IMR-90 (cell line): ENCODE data around the gene NAV2. TPM values are rescaled to one million over a fixed set of nuclear protein-coding genes. Genes with fewer than 3 reads are reported as not detected.

Source experiments
- ATAC-seq: fragments of 200-7000 bp; cut with Tn5 transposase; 2 replicates; pipeline ENCODE4 v1.9.1; 2020; ENCODE audit warnings: low read depth, mild to moderate bottlenecking, moderate library complexity
- BruUV-seq: library from RNA; stranded (reverse); fragments of 400-500 nt; replicated peaks from 2 replicates; lab custom pipeline; 2021; lab: Mats Ljungman, UMichigan
- CTCF ChIA-PET: fragments of 300-600 bp; formaldehyde crosslinking; extraction: SDS; loops from one replicate; lab custom pipeline; 2021; ENCODE audit warnings: antibody characterized with exemption; lab: Yijun Ruan, JAX
- POLR2A ChIA-PET: fragments of 300-600 bp; sonication (Branson Sonifier 250); formaldehyde crosslinking; loops from one replicate; lab custom pipeline; 2022; ENCODE audit warnings: antibody characterized with exemption; ENCODE audit not compliant: unreplicated experiment; lab: Charles Lee
- DNase-seq: peaks from one replicate; pipeline ENCODE4 v3.0.0; 2013
- H2AFZ ChIP-seq: replicated peaks from 2 replicates; pipeline ENCODE3; 2013; ENCODE audit warnings: low read length, mild to moderate bottlenecking; ENCODE audit not compliant: poor library complexity
- H2AK5ac ChIP-seq: 2 replicates; pipeline ENCODE4 v1.6.1; 2013; ENCODE audit warnings: low read depth, low read length, inconsistent platforms
- H2AK9ac ChIP-seq: replicated peaks from 2 replicates; pipeline ENCODE3; 2013; ENCODE audit warnings: mild to moderate bottlenecking, low read depth, low read length, moderate library complexity; ENCODE audit not compliant: poor library complexity
- H2BK120ac ChIP-seq: 2 replicates; pipeline ENCODE4 v1.6.1; 2013; ENCODE audit warnings: low read depth, low read length, inconsistent platforms
- H2BK15ac ChIP-seq: 3 replicates; pipeline ENCODE4 v1.6.1; 2013; ENCODE audit warnings: low read depth, low read length, inconsistent platforms
- H2BK20ac ChIP-seq: 2 replicates; pipeline ENCODE4 v1.6.1; 2013; ENCODE audit warnings: low read depth, mild to moderate bottlenecking, inconsistent platforms, low read length, moderate library complexity
- H2BK5ac ChIP-seq: 2 replicates; pipeline ENCODE4 v1.6.1; 2013; ENCODE audit warnings: mild to moderate bottlenecking, low read depth, low read length, inconsistent platforms; ENCODE audit not compliant: poor library complexity, severe bottlenecking
- H3K14ac ChIP-seq: replicated peaks from 2 replicates; pipeline ENCODE4 v1.6.1; 2013; ENCODE audit warnings: low read depth, low read length, inconsistent platforms
- H3K18ac ChIP-seq: 2 replicates; pipeline ENCODE4 v1.6.1; 2013; ENCODE audit warnings: low read depth, low read length, control low read depth
- H3K23ac ChIP-seq: 2 replicates; pipeline ENCODE4 v1.6.1; 2013; ENCODE audit warnings: low read depth, low read length, inconsistent platforms
- H3K27ac ChIP-seq: 2 replicates; pipeline ENCODE4 v1.5.1; 2013; ENCODE audit warnings: mild to moderate bottlenecking, control low read depth, low read length; ENCODE audit not compliant: insufficient read depth
- H3K27me3 ChIP-seq: 2 replicates; pipeline ENCODE4 v1.6.1; 2013; ENCODE audit warnings: low read length; ENCODE audit not compliant: control insufficient read depth, insufficient read depth
- H3K36me3 ChIP-seq: 2 replicates; pipeline ENCODE4 v1.6.1; 2013; ENCODE audit warnings: low read length, mixed read lengths; ENCODE audit not compliant: control insufficient read depth, insufficient read depth
- H3K4ac ChIP-seq: 2 replicates; pipeline ENCODE4 v1.6.1; 2013; ENCODE audit warnings: low read depth, low read length, inconsistent platforms
- H3K4me1 ChIP-seq: 2 replicates; pipeline ENCODE4 v1.6.1; 2013; ENCODE audit warnings: low read length, mixed read lengths; ENCODE audit not compliant: control insufficient read depth, insufficient read depth
- H3K4me2 ChIP-seq: 2 replicates; pipeline ENCODE4 v1.6.1; 2013; ENCODE audit warnings: low read depth, mild to moderate bottlenecking, control low read depth, low read length, moderate library complexity
- H3K4me3 ChIP-seq: 2 replicates; pipeline ENCODE4 v1.5.1; 2013; ENCODE audit warnings: low read depth, mild to moderate bottlenecking, control low read depth, low read length, moderate library complexity; ENCODE audit not compliant: insufficient read depth
- H3K56ac ChIP-seq: 2 replicates; pipeline ENCODE4 v1.6.1; 2013; ENCODE audit warnings: low read length, inconsistent platforms; ENCODE audit not compliant: insufficient read depth; ENCODE audit errors: extremely low read depth
- H3K79me1 ChIP-seq, 2 experiments: 2 replicates each; pipeline ENCODE4 v1.6.1; 2013; ENCODE audit warnings: low read length in 2 of 2, inconsistent platforms in 1 of 2, low read depth in 1 of 2
- H3K9ac ChIP-seq: 2 replicates; pipeline ENCODE4 v1.6.1; 2013; ENCODE audit warnings: low read depth, low read length, control low read depth
- H3K9me1 ChIP-seq: 2 replicates; pipeline ENCODE4 v1.6.1; 2013; ENCODE audit warnings: low read length, inconsistent platforms; ENCODE audit not compliant: insufficient read depth
- H3K9me3 ChIP-seq: 2 replicates; pipeline ENCODE4 v1.6.1; 2013; ENCODE audit warnings: low read length; ENCODE audit not compliant: control insufficient read depth, insufficient read depth
- H4K20me1 ChIP-seq: 2 replicates; pipeline ENCODE4 v1.6.1; 2013; ENCODE audit warnings: low read length, inconsistent platforms; ENCODE audit not compliant: insufficient read depth
- H4K5ac ChIP-seq: 2 replicates; pipeline ENCODE4 v1.6.1; 2013; ENCODE audit warnings: mild to moderate bottlenecking, low read depth, low read length, control low read depth
- H4K8ac ChIP-seq, 2 experiments: 2 replicates each; pipeline ENCODE4 v1.6.1; 2013; ENCODE audit warnings: low read depth in 2 of 2, low read length in 2 of 2, control low read depth in 1 of 2, inconsistent platforms in 1 of 2
- H4K91ac ChIP-seq: 2 replicates; pipeline ENCODE4 v1.6.1; 2013; ENCODE audit warnings: low read depth, low read length, inconsistent platforms; ENCODE audit not compliant: insufficient read depth
- BHLHE40 ChIP-seq: fragments of 150-350 bp; IDR thresholded peaks from 2 replicates; pipeline ENCODE4 v1.6.1; 2016; ENCODE audit warnings: mild to moderate bottlenecking, low read depth, low read length
- CEBPB ChIP-seq: IDR thresholded peaks from 2 replicates; pipeline ENCODE4 v1.6.1; 2012; ENCODE audit warnings: low read depth, low read length, improper control_type of control experiment
- MAFK ChIP-seq: IDR thresholded peaks from 2 replicates; pipeline ENCODE4 v1.6.1; 2012; ENCODE audit warnings: low read depth, low read length, improper control_type of control experiment
- MAZ ChIP-seq: IDR thresholded peaks from 2 replicates; pipeline ENCODE4 v1.6.1; 2012; ENCODE audit warnings: low read depth, mild to moderate bottlenecking, low read length, improper control_type of control experiment, moderate library complexity, borderline replicate concordance
- MXI1 ChIP-seq: IDR thresholded peaks from 2 replicates; pipeline ENCODE4 v1.6.1; 2012; ENCODE audit warnings: low read depth, mild to moderate bottlenecking, low read length, moderate library complexity, borderline replicate concordance
- NFE2L2 ChIP-seq: fragments of 150-350 bp; IDR thresholded peaks from 2 replicates; pipeline ENCODE4 v1.6.1; 2016; ENCODE audit warnings: low read depth, mild to moderate bottlenecking, low read length
- POLR2A ChIP-seq: IDR thresholded peaks from 2 replicates; pipeline ENCODE4 v1.6.1; 2012; ENCODE audit warnings: mild to moderate bottlenecking, low read depth, low read length
- RAD21 ChIP-seq: IDR thresholded peaks from 2 replicates; pipeline ENCODE4 v1.6.1; 2012; ENCODE audit warnings: low read length, improper control_type of control experiment
- RCOR1 ChIP-seq: IDR thresholded peaks from 2 replicates; pipeline ENCODE4 v1.6.1; 2012; ENCODE audit warnings: mild to moderate bottlenecking, low read length, improper control_type of control experiment; ENCODE audit not compliant: insufficient replicate concordance
- SMC3 ChIP-seq: fragments of 150-350 bp; IDR thresholded peaks from 2 replicates; pipeline ENCODE4 v1.6.1; 2016; ENCODE audit warnings: low read depth, mild to moderate bottlenecking, antibody characterized with exemption, low read length, moderate library complexity
- WGBS, 2 experiments: methylation state at CpG; one replicate each; pipeline versions ENCODE4 v1.1.5 to v1.1.7; 2013; ENCODE audit warnings: missing lambda C conversion rate in 2 of 2; ENCODE audit not compliant: insufficient read length in 1 of 2; ENCODE audit errors: extremely low coverage in 2 of 2; 5-methylcytosine and 5-hydroxymethylcytosine counted together
- dilution Hi-C: fragments of 300-500 bp; cut with HindIII; formaldehyde crosslinking; loops from one replicate; pipeline ENCODE4 v1.14.3; 2018; ENCODE audit warnings: low sequenced_read_pairs; ENCODE audit not compliant: unreplicated experiment
- in situ Hi-C: fragments of 300-500 bp; cut with MboI; formaldehyde crosslinking; loops from 3 replicates; pipeline ENCODE4 v1.14.3; 2019; ENCODE audit warnings: low sequenced_read_pairs, inconsistent platforms, mixed read lengths
- intact Hi-C: fragments of 100-400 bp; cut with micrococcal nuclease; formaldehyde crosslinking; loops from 2 replicates; pipeline ENCODE4 v1.10.0; 2022
- polyA plus RNA-seq, 3 experiments: library from polyadenylated mRNA; depleted of rRNA; stranded (reverse); fragments of >200 nt; gene quantifications; 2 replicates each; pipeline ENCODE4 v1.2.3, GENCODE V29; 2012; ENCODE audit warnings: low replicate concordance in 1 of 3
- total RNA-seq: library from RNA; depleted of rRNA; stranded (reverse); fragments of >200 nt; gene quantifications from 2 replicates; pipeline ENCODE4 v1.2.3, GENCODE V29; 2012
- TF ChIP-seq, protein P1 (sequence below): fragments of 150-350 bp; IDR thresholded peaks from 2 replicates; pipeline ENCODE4 v1.6.1; 2016; ENCODE audit warnings: low read depth, mild to moderate bottlenecking, low read length, moderate library complexity, borderline replicate concordance
- TF ChIP-seq, protein P2 (sequence below): conservative IDR thresholded peaks from 2 replicates; pipeline ENCODE4 v1.5.1; 2012; ENCODE audit warnings: mild to moderate bottlenecking, low read depth, low read length, improper control_type of control experiment
- TF ChIP-seq, protein P3 (sequence below): fragments of 150-350 bp; IDR thresholded peaks from 2 replicates; pipeline ENCODE4 v1.6.1; 2017; ENCODE audit warnings: mild to moderate bottlenecking, antibody characterized with exemption, low read length, low read depth

Gene NAV2
- total and polyA plus RNA-seq, 2 of the 4 experiments (the other 2 are of a cell fraction) = 4.5 to 12.6 TPM

DNA sequence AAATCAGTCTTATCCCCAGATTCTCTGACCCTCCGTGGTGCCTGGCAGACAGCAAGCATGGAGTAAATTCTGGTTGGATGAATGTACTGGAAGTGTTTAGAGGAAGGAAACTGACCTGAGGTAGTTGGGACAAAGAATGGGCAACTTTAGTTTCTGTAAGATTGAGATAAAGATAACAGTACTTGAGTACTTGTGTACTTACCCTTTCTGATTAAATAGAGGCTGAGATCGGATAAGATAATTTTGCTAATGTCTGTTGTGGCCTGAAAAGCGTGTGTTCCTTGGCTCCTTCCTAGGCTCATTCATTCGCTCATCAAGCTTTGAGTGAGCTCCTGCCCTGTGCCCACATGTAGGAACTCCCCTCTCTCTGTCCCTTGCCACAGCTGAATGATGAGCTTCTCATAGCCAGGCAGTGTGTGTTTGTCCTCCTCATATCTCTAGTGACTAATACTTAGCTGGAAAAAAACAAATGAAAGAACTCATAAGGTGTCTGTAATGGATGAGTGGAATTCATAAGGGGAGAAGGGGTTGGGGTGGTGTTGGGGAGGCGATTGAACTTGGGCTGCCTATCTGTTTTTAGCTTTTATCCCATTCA, 329.5 kb downstream of the NAV2 start:
- Histone ChIP-seq H3K4me3 (no peak overlapping the region), H3K4me2 (no peak overlapping the region), H2BK20ac (no peak overlapping the region), H2AFZ (no peak overlapping the region), H2AK9ac (no peak overlapping the region), H3K23ac (peak overlapping the region; percentile 2; the same call in 1 of the 2 replicates), H4K5ac (no peak overlapping the region), H2BK5ac (no peak overlapping the region), H3K9me3 (no peaks in the 10 kb centered on the region), H2AK5ac (peak overlapping the region; percentile 31; the same call in 1 of the 2 replicates), H3K18ac (peak overlapping the region; percentile 32; the same call in 1 of the 2 replicates), H3K36me3 (peaks cover 23% of the 10 kb centered on the region), H2BK15ac (no peak overlapping the region; the same call in 2 of the 3 replicates), H4K20me1 (peaks cover 5% of the 10 kb centered on the region; the same call in 1 of the 2 replicates), H3K79me1 (peaks cover 8 to 10% of the 10 kb centered on the region in 2 experiments; a peak in 3 of 4 replicates), H3K9ac (no peak overlapping the region), H3K4ac (no peak overlapping the region), H3K4me1 (peaks cover 4% of the 10 kb centered on the region), H4K8ac (0 out of 4 replicates have a peak overlapping the region, but pooled peaks have one; percentile 15 to 49), H2BK120ac (no peak overlapping the region; the same call in 1 of the 2 replicates), H3K56ac (no peak overlapping the region), H3K14ac (peak overlapping the region; percentile 15), H4K91ac (no peak overlapping the region), H3K27me3 (no peaks in the 10 kb centered on the region), H3K9me1 (peaks cover 16% of the 10 kb centered on the region; the same call in 1 of the 2 replicates), H3K27ac (no peak overlapping the region)
- ChIA-PET POLR2A (no interaction called here), CTCF (no interaction called here)
- 40% methylated on average over 1 of the region's 5 CpGs; no CpG with 5 or more reads in 1 of the 2 experiments for WGBS, 2 experiments
- intact Hi-C loops (no loop called here), in situ Hi-C loops (no loop called here), dilution Hi-C loops (no loop called here)
- TF ChIP-seq, protein P1, sequence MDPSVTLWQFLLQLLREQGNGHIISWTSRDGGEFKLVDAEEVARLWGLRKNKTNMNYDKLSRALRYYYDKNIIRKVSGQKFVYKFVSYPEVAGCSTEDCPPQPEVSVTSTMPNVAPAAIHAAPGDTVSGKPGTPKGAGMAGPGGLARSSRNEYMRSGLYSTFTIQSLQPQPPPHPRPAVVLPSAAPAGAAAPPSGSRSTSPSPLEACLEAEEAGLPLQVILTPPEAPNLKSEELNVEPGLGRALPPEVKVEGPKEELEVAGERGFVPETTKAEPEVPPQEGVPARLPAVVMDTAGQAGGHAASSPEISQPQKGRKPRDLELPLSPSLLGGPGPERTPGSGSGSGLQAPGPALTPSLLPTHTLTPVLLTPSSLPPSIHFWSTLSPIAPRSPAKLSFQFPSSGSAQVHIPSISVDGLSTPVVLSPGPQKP = no peak
- TF ChIP-seq, protein P2, sequence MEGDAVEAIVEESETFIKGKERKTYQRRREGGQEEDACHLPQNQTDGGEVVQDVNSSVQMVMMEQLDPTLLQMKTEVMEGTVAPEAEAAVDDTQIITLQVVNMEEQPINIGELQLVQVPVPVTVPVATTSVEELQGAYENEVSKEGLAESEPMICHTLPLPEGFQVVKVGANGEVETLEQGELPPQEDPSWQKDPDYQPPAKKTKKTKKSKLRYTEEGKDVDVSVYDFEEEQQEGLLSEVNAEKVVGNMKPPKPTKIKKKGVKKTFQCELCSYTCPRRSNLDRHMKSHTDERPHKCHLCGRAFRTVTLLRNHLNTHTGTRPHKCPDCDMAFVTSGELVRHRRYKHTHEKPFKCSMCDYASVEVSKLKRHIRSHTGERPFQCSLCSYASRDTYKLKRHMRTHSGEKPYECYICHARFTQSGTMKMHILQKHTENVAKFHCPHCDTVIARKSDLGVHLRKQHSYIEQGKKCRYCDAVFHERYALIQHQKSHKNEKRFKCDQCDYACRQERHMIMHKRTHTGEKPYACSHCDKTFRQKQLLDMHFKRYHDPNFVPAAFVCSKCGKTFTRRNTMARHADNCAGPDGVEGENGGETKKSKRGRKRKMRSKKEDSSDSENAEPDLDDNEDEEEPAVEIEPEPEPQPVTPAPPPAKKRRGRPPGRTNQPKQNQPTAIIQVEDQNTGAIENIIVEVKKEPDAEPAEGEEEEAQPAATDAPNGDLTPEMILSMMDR = no peak
- TF ChIP-seq, protein P3, sequence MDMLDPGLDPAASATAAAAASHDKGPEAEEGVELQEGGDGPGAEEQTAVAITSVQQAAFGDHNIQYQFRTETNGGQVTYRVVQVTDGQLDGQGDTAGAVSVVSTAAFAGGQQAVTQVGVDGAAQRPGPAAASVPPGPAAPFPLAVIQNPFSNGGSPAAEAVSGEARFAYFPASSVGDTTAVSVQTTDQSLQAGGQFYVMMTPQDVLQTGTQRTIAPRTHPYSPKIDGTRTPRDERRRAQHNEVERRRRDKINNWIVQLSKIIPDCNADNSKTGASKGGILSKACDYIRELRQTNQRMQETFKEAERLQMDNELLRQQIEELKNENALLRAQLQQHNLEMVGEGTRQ = no peak
- TF ChIP-seq BHLHE40 (no peak), POLR2A (no peak), MAFK (no peak), MXI1 (no peak), RCOR1 (no peak), NFE2L2 (no peak), CEBPB (no peak), MAZ (no peak), RAD21 (no peak), SMC3 (no peak)
- no TSS peak for BruUV-seq
- peak; percentile 83 for ATAC-seq
- DNase-seq = peak; percentile 56
